Coronary artery (tissue), 2 donors: ENCODE measurements around the gene SDCCAG8.

ENCODE experiments used
- DNase-seq: peaks from one replicate; pipeline ENCODE4 v3.0.0-alpha.2; 2017; ENCODE audit warnings: low spot score
- H3K27ac ChIP-seq, 2 donors: fragments of 200-600 bp; sonication (generic); one replicate each; pipeline ENCODE4 v1.5.1; 2016 to 2019
- H3K4me3 ChIP-seq: fragments of 200-600 bp; sonication (generic); 2 replicates; pipeline ENCODE4 v1.5.1; 2016; ENCODE audit warnings: mild to moderate bottlenecking, moderate library complexity
- CTCF ChIP-seq: fragments of 200-600 bp; sonication (generic); IDR thresholded peaks from one replicate; pipeline ENCODE4 v1.5.1; 2019; ENCODE audit warnings: antibody characterized with exemption

The SDCCAG8 gene

DNA sequence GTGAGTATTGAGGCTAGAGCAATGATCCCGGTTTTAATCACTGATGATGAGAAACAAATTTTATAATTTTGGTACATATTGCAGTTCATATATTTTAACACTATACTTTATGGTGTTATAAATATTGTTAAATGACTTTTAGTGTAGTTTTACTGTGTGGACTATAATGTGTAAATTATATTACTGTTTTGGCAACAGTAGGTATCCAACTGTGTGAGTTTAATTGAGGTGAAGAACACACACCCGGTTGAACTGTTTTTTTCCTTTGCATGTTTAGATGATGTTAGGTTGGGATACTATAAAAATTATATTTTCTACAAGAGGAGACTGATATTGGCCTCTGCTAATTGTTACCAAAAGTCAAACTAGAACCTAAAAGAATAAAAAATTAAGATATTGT lies 166.5 kb downstream of the SDCCAG8 start:
- H3K4me3 ChIP-seq, result no peak overlapping the region

GRCh38 chr1:243428084-243428483 lies 172.2 kb downstream of the SDCCAG8 start:
- no peak overlapping the region for H3K4me3 ChIP-seq
- no peak for TF ChIP-seq CTCF

More for the DNA sequence above, 166.5 kb downstream of the SDCCAG8 start:
- TF ChIP-seq CTCF, result no peak
- H3K27ac ChIP-seq, result no peak overlapping the region
- no peak for DNase-seq

DNA sequence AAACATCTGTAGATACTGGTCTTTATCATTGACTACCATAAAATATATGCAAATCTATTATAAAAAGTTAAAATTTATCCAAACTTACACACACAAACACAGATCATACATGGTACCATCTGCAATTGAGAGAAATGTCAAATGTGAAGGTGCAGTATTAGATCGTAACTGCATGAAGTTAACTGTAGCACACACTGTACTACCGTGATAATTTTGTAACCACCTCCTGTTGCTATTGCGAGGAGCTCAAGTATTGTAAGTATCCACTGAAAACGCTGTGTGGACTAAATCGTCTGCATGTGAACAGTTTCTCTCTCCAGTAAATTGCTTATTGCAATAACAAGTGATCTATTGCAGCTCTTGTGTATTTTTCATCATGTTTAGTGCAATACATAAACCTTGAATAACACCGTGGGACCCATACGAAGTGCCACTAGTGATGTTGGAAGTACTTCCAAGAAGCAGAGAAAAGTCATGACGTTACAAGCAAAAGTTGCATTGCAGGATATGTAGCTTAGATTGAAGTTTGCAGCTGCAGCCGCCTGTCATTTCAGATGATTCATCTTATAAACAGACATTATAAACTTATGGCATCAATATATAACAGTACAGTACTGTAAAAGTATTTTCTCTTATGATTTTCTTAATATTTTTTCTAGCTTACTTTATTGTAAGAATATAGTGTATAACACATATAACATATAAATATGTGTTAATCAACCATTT lies 172.9 kb downstream of the SDCCAG8 start:
- no peak overlapping the region for H3K4me3 ChIP-seq
- DNase-seq, result no peak
- H3K27ac ChIP-seq, result no peak overlapping the region
- no peak for TF ChIP-seq CTCF

More at GRCh38 chr1:243428084-243428483, 172.2 kb downstream of the SDCCAG8 start:
- DNase-seq, result no peak
- H3K27ac ChIP-seq, result no peak overlapping the region

- H3K4me3 ChIP-seq, result no peak overlapping the region
- H3K27ac ChIP-seq, result no peak overlapping the region
- DNase-seq, result no peak
- TF ChIP-seq CTCF, result no peak
These were observed 175.8 kb downstream of the SDCCAG8 start for GRCh38 chr1:243431591-243431990.

GRCh38 chr1:243432136-243432535 lies 176.3 kb downstream of the SDCCAG8 start:
- no peak for DNase-seq
- TF ChIP-seq CTCF, result no peak
- Histone ChIP-seq H3K27ac (no peak overlapping the region), H3K4me3 (no peak overlapping the region)

GRCh38 chr1:243433737-243434370 lies 178.0 kb downstream of the SDCCAG8 start:
- no peak overlapping the region for H3K27ac ChIP-seq
- no peak for TF ChIP-seq CTCF
- H3K4me3 ChIP-seq, result no peak overlapping the region
- DNase-seq, result no peak

DNA sequence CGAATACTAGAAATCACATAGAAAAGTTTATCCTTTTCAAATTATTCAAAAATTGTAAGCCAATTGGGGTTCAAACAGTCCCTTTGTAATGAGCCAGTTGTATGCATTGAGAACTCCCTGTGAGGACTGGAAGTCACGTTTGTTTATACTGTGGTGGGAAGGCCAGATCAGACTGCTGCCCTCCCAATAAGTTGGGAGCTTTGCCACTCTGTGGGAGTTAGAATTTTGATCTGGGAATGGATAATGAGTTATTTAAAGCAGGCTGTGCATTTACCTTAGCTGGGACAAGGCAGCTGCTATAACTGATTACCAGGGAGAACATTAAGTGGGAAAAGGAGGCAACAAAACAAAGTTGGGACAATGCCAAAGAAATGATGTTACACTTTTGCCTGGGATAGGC lies 178.8 kb downstream of the SDCCAG8 start:
- Histone ChIP-seq H3K4me3 (no peak overlapping the region), H3K27ac (no peak overlapping the region)
- no peak for DNase-seq
- no peak for TF ChIP-seq CTCF
